ENCODE results near the gene RAP1A. TPM values are rescaled to one million over a fixed set of nuclear protein-coding genes. Genes with fewer than 3 reads are reported as not detected.

Gene RAP1A
- total RNA-seq, 1 experiment from 2014 or later = 25.4 TPM

DNA sequence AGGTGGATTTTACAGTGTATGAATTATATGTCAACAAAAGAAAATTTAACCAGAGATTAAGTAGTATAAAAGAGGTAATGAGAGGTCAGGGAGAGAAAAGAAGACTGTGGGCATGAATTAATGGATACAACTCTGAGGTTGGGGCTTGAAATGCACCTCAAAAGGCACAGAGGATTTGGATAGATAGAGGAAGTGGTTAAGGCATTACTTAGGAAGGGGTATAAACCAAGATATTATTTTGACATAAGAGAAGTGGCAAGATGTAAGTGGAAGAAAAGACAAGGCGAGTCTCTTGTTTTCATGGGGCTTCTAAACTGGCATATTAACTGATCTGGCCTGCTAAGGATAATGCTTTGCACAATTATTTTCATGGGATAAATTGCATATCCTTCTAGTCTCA lies 34.1 kb downstream of the RAP1A start:
- POLR2A ChIA-PET = interaction anchor here (0.6 kb wide), 1 partner anchor 991 kb away, joined by 8 read pairs; no protein-coding TSS in a partner anchor
- Mint-ChIP-seq H3K27ac (no peak overlapping the region; the same call in 1 of the 2 replicates), H3K27me3 (ENCODE audit: low read depth) (no peaks in the 10 kb centered on the region), H3K4me3 (no peak overlapping the region), H3K9me3 (peaks cover 4% of the 10 kb centered on the region; the same call in 1 of the 2 replicates), H3K4me1 (peaks cover 16% of the 10 kb centered on the region), H3K36me3 (peaks cover 2% of the 10 kb centered on the region)
- TF ChIP-seq MYBL2 (CRISPR knock-in tag; IDR thresholded peaks at IDR 0.05) (no peak), ETV6 (CRISPR knock-in tag; IDR thresholded peaks at IDR 0.05) (no peak), TEAD4 (CRISPR knock-in tag; IDR thresholded peaks at IDR 0.05) (no peak), PREB (CRISPR knock-in tag; IDR thresholded peaks at IDR 0.05; ENCODE audit: borderline replicate concordance) (no peak), E2F4 (CRISPR knock-in tag; IDR thresholded peaks at IDR 0.05; ENCODE audit: borderline replicate concordance, low read depth) (no peak), FOXK1 (CRISPR knock-in tag; IDR thresholded peaks at IDR 0.05) (no peak), ZNF532 (CRISPR knock-in tag; IDR thresholded peaks at IDR 0.05; ENCODE audit: borderline replicate concordance) (no peak), OVOL2 (CRISPR knock-in tag; IDR thresholded peaks at IDR 0.05; ENCODE audit: borderline replicate concordance) (no peak), ZNF396 (CRISPR knock-in tag; IDR thresholded peaks at IDR 0.05; ENCODE audit: borderline replicate concordance) (no peak), FOXJ3 (CRISPR knock-in tag; IDR thresholded peaks at IDR 0.05; ENCODE audit: borderline replicate concordance) (no peak), ELF4 (CRISPR knock-in tag; IDR thresholded peaks at IDR 0.05; ENCODE audit: low read depth) (no peak)
- TF ChIP-seq, protein P1, sequence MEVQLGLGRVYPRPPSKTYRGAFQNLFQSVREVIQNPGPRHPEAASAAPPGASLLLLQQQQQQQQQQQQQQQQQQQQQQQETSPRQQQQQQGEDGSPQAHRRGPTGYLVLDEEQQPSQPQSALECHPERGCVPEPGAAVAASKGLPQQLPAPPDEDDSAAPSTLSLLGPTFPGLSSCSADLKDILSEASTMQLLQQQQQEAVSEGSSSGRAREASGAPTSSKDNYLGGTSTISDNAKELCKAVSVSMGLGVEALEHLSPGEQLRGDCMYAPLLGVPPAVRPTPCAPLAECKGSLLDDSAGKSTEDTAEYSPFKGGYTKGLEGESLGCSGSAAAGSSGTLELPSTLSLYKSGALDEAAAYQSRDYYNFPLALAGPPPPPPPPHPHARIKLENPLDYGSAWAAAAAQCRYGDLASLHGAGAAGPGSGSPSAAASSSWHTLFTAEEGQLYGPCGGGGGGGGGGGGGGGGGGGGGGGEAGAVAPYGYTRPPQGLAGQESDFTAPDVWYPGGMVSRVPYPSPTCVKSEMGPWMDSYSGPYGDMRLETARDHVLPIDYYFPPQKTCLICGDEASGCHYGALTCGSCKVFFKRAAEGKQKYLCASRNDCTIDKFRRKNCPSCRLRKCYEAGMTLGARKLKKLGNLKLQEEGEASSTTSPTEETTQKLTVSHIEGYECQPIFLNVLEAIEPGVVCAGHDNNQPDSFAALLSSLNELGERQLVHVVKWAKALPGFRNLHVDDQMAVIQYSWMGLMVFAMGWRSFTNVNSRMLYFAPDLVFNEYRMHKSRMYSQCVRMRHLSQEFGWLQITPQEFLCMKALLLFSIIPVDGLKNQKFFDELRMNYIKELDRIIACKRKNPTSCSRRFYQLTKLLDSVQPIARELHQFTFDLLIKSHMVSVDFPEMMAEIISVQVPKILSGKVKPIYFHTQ (CRISPR knock-in tag; IDR thresholded peaks at IDR 0.05) = no peak
- TF ChIP-seq, protein P2, sequence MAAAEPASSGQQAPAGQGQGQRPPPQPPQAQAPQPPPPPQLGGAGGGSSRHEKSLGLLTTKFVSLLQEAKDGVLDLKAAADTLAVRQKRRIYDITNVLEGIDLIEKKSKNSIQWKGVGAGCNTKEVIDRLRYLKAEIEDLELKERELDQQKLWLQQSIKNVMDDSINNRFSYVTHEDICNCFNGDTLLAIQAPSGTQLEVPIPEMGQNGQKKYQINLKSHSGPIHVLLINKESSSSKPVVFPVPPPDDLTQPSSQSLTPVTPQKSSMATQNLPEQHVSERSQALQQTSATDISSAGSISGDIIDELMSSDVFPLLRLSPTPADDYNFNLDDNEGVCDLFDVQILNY (CRISPR knock-in tag; IDR thresholded peaks at IDR 0.05) = no peak
- TF ChIP-seq, protein P3, sequence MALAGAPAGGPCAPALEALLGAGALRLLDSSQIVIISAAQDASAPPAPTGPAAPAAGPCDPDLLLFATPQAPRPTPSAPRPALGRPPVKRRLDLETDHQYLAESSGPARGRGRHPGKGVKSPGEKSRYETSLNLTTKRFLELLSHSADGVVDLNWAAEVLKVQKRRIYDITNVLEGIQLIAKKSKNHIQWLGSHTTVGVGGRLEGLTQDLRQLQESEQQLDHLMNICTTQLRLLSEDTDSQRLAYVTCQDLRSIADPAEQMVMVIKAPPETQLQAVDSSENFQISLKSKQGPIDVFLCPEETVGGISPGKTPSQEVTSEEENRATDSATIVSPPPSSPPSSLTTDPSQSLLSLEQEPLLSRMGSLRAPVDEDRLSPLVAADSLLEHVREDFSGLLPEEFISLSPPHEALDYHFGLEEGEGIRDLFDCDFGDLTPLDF (CRISPR knock-in tag; IDR thresholded peaks at IDR 0.05) = no peak
- TF ChIP-seq, protein P4, sequence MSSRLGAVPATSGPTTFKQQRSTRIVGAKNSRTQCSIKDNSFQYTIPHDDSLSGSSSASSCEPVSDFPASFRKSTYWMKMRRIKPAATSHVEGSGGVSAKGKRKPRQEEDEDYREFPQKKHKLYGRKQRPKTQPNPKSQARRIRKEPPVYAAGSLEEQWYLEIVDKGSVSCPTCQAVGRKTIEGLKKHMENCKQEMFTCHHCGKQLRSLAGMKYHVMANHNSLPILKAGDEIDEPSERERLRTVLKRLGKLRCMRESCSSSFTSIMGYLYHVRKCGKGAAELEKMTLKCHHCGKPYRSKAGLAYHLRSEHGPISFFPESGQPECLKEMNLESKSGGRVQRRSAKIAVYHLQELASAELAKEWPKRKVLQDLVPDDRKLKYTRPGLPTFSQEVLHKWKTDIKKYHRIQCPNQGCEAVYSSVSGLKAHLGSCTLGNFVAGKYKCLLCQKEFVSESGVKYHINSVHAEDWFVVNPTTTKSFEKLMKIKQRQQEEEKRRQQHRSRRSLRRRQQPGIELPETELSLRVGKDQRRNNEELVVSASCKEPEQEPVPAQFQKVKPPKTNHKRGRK (CRISPR knock-in tag; IDR thresholded peaks at IDR 0.05; ENCODE audit: borderline replicate concordance) = no peak
- TF ChIP-seq, protein P5, sequence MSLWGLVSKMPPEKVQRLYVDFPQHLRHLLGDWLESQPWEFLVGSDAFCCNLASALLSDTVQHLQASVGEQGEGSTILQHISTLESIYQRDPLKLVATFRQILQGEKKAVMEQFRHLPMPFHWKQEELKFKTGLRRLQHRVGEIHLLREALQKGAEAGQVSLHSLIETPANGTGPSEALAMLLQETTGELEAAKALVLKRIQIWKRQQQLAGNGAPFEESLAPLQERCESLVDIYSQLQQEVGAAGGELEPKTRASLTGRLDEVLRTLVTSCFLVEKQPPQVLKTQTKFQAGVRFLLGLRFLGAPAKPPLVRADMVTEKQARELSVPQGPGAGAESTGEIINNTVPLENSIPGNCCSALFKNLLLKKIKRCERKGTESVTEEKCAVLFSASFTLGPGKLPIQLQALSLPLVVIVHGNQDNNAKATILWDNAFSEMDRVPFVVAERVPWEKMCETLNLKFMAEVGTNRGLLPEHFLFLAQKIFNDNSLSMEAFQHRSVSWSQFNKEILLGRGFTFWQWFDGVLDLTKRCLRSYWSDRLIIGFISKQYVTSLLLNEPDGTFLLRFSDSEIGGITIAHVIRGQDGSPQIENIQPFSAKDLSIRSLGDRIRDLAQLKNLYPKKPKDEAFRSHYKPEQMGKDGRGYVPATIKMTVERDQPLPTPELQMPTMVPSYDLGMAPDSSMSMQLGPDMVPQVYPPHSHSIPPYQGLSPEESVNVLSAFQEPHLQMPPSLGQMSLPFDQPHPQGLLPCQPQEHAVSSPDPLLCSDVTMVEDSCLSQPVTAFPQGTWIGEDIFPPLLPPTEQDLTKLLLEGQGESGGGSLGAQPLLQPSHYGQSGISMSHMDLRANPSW (CRISPR knock-in tag; conservative IDR thresholded peaks at IDR 0.05; ENCODE audit: low read depth) = no peak
- TF ChIP-seq, protein P6, sequence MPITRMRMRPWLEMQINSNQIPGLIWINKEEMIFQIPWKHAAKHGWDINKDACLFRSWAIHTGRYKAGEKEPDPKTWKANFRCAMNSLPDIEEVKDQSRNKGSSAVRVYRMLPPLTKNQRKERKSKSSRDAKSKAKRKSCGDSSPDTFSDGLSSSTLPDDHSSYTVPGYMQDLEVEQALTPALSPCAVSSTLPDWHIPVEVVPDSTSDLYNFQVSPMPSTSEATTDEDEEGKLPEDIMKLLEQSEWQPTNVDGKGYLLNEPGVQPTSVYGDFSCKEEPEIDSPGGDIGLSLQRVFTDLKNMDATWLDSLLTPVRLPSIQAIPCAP (CRISPR knock-in tag; IDR thresholded peaks at IDR 0.05) = no peak
- TF ChIP-seq, protein P7, sequence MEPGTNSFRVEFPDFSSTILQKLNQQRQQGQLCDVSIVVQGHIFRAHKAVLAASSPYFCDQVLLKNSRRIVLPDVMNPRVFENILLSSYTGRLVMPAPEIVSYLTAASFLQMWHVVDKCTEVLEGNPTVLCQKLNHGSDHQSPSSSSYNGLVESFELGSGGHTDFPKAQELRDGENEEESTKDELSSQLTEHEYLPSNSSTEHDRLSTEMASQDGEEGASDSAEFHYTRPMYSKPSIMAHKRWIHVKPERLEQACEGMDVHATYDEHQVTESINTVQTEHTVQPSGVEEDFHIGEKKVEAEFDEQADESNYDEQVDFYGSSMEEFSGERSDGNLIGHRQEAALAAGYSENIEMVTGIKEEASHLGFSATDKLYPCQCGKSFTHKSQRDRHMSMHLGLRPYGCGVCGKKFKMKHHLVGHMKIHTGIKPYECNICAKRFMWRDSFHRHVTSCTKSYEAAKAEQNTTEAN (CRISPR knock-in tag; IDR thresholded peaks at IDR 0.05) = no peak
- CTCF ChIA-PET = no interaction called here
- DNase-seq (ENCODE audit: low spot score) (no peak), ATAC-seq (no peak)
